ENCODE measurements around the gene PRRC1. TPM values are rescaled to one million over a fixed set of nuclear protein-coding genes. Genes with fewer than 3 reads are reported as not detected.
"Not testable (repeated sequence)": the region's sequence is repeated elsewhere in the genome, so short reads cannot be mapped to it uniquely, and the experiment has no call there.

PRRC1 gene
- polyA plus RNA-seq, 6 donors from 2014 or later: 25.5 to 36.4 (median 30.7) TPM

GRCh38 chr5:127517110-127517479, 345 bp upstream of the PRRC1 start:
- DNase-seq: no peak
- peak in 1 of 2 donors; percentile 11 for ATAC-seq (ENCODE audit: low read depth in 2 of 2)
- Mint-ChIP-seq H3K27me3 (peaks cover 9 to 17% (median 15%) of the 10 kb centered on the region in 3 donors), H3K4me1 (peaks cover 22 to 29% (median 28%) of the 10 kb centered on the region in 3 donors), H3K27ac (peak overlapping the region in 5 of 6 donors; percentile 39 to 91 (median 71)), H3K4me3 (peak overlapping the region; percentile 80 to 94 (median 90)), H3K36me3 (peaks cover 19 to 24% of the 10 kb centered on the region in 2 donors), H3K9me3 (peaks cover 4 to 17% (median 10%) of the 10 kb centered on the region in 7 donors)

DNA sequence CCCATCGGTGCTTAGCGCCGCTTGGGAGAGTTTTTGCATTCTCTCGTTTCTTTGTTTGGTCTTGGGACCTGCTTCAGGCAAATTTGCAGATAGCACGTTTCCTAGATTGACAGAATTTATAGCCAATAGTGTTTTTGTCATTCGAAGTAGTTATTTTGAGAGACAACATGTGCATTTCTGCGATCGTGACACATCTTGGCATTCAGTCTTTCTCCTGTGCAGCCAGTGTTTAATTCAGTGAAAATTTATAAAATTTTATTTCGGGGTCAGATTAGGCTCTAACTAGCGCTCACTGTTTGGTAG, 830 bp downstream of the PRRC1 start:
- H3K27me3 Mint-ChIP-seq: peaks cover 0 to 17% (median 10%) of the 10 kb centered on the region in 3 donors
- H3K4me3 Mint-ChIP-seq: peak overlapping the region; percentile 80 to 96 (median 90)
- peak overlapping the region; percentile 31 to 93 (median 74) for H3K27ac Mint-ChIP-seq
- peaks cover 19 to 24% of the 10 kb centered on the region in 2 donors for H3K36me3 Mint-ChIP-seq
- DNase-seq (peak; percentile 45), ATAC-seq (ENCODE audit: low read depth in 2 of 2) (peak; percentile 10 to 22)
- peaks cover 4 to 17% (median 10%) of the 10 kb centered on the region in 7 donors for H3K9me3 Mint-ChIP-seq
- H3K4me1 Mint-ChIP-seq: peaks cover 26 to 29% (median 28%) of the 10 kb centered on the region in 3 donors

GRCh38 chr5:127519527-127519926, 2.1 kb downstream of the PRRC1 start:
- no peak for DNase-seq
- peak overlapping the region in 4 of 8 donors; percentile 42 to 96 (median 86) for H3K4me3 Mint-ChIP-seq
- H3K27me3 Mint-ChIP-seq: peaks cover 0 to 11% (median 8%) of the 10 kb centered on the region in 3 donors
- no peak for ATAC-seq (ENCODE audit: low read depth in 2 of 2)
- peaks cover 22 to 29% of the 10 kb centered on the region in 2 donors for H3K36me3 Mint-ChIP-seq
- H3K27ac Mint-ChIP-seq: peak overlapping the region in 2 of 6 donors; percentile 12 to 73
- H3K9me3 Mint-ChIP-seq: peaks cover 4 to 17% (median 10%) of the 10 kb centered on the region in 7 donors
- H3K4me1 Mint-ChIP-seq: peaks cover 26 to 31% (median 29%) of the 10 kb centered on the region in 3 donors

DNA sequence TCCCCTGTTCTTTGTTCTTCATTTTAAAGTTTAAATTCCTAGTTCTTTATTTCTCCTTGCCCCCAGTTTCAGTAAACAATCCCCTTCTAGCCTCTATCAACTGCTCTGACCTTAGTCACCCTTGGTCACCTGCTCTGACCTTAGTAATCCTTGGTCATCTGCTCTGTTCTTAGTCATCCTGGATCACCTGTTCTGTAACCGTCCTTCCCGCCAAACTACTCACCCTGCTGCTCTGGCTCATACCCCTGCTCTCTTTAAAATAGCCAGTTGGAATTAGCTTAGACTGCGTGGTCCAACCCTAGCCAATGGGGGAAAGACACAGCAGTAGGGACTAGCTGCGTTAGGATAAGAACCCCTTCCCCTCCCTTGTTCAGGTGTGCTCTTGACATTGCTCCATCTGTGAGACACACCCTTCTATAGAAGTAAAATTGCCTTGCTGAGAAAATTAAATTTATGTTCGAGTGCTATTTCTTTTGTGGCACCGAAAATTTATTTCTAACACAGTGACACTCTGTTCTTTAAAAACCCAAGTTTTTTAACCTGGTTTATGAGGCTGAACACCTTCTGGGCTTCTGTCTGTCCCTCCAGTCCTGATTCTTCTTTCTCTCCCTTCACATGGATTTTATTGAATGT, 3.8 kb downstream of the PRRC1 start:
- H3K4me3 Mint-ChIP-seq: peak overlapping the region in 2 of 8 donors; percentile 32 to 64
- no peak overlapping the region for H3K27ac Mint-ChIP-seq
- ATAC-seq (ENCODE audit: low read depth in 2 of 2) (no peak), DNase-seq (no peak)
- peaks cover 32 to 37% of the 10 kb centered on the region in 2 donors for H3K36me3 Mint-ChIP-seq
- peaks cover 26 to 33% (median 29%) of the 10 kb centered on the region in 3 donors for H3K4me1 Mint-ChIP-seq
- no peaks in the 10 kb centered on the region for H3K27me3 Mint-ChIP-seq
- peaks cover 4 to 17% (median 10%) of the 10 kb centered on the region in 7 donors for H3K9me3 Mint-ChIP-seq

DNA sequence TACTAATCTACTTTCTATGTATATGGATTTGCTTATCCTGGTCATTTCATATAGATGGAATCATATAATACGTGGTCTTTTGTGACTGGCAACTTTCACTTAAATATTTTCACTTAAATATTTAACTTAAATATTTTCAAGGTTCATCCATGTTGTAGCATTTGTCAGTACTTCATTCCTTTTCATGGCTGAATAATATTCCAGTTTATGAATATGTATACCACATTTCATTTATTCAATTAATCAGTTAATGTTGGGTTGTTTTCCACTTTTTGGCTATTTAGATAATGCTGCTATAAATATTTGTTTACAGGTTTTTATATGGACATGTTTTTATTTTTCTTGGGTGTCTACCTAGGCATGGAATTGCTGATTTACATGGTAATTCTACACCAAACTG, 7.7 kb downstream of the PRRC1 start:
- H3K4me1 Mint-ChIP-seq: peaks cover 8 to 18% (median 14%) of the 10 kb centered on the region in 3 donors
- no peak for DNase-seq

DNA sequence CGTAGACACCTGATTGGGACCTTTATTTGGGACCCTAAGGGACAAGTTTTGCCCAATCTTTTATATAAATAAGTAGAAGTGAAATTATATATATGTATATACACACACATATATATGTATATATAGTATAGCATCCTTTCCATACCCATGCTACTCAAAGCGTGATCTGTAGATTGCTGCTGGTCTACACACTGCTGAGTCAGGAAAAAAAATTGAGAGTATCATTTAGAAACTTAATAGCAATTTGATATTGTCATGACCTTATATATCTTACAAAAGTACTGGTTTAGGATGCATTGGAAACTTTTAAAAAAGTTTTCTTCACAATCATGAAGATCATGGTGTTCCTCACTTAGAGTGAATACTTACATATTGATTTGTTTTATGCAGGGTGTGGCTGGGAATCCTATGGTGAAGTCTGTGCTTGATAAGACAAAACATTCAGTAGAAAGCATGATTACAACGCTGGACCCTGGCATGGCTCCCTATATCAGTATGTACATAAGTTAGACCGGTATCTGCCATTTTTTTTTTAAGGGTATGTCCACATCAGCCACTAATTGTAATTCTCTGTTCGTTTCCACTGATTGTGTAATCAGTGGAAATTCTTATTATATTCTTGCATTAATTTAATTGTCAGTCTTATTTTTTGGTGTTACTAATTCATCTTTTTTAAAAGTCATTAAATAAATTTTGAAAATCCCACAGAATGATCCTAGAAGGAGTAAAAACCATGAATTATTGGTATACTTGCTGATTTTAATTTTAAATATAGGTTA, 12.7 kb downstream of the PRRC1 start:
- ATAC-seq (ENCODE audit: low read depth in 2 of 2) (no peak), DNase-seq (no peak)
- H3K36me3 Mint-ChIP-seq: peaks cover 39 to 43% of the 10 kb centered on the region in 2 donors
- H3K9me3 Mint-ChIP-seq: no peaks in the 10 kb centered on the region
- no peak overlapping the region for H3K4me3 Mint-ChIP-seq
- H3K27ac Mint-ChIP-seq: no peak overlapping the region
- H3K4me1 Mint-ChIP-seq: peaks cover 0 to 5% (median 0%) of the 10 kb centered on the region in 3 donors
- H3K27me3 Mint-ChIP-seq: no peaks in the 10 kb centered on the region

More for the DNA sequence above, 7.7 kb downstream of the PRRC1 start:
- Mint-ChIP-seq H3K36me3 (peaks cover 47% of the 10 kb centered on the region in 2 donors), H3K27me3 (no peaks in the 10 kb centered on the region), H3K9me3 (peaks cover 4 to 17% (median 10%) of the 10 kb centered on the region in 7 donors), H3K4me3 (no peak overlapping the region), H3K27ac (no peak overlapping the region)
- ATAC-seq (ENCODE audit: low read depth in 2 of 2): no peak

DNA sequence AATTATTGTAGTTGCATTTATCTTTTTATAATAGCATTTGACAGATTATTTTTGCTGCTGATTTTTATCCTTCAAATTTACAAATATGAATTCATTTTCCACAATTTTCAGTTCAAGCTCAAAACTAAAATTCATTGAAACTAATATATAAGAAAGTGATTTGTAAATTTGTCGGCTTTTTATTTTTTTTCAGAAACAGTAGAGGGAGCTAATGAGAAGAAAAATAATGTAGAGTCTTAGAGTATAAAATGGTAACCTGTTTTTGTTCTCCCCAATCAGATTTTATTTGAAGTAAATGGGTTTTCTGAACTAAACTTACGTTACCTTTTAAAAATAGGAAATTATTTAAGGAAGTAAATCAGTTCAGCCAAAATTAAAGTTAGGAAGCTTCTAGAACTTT, 19.2 kb downstream of the PRRC1 start:
- Mint-ChIP-seq H3K27me3 (no peaks in the 10 kb centered on the region), H3K9me3 (peaks cover 0 to 4% (median 2%) of the 10 kb centered on the region in 7 donors), H3K4me3 (no peak overlapping the region), H3K36me3 (peaks cover 43 to 45% of the 10 kb centered on the region in 2 donors), H3K27ac (peak overlapping the region in 1 of 6 donors; percentile 85), H3K4me1 (peaks cover 0 to 6% (median 2%) of the 10 kb centered on the region in 3 donors)
- ATAC-seq (ENCODE audit: low read depth in 2 of 2) (no peak), DNase-seq (no peak)

GRCh38 chr5:127540553-127540952, 23.1 kb downstream of the PRRC1 start:
- peaks cover 29 to 32% of the 10 kb centered on the region in 2 donors for H3K36me3 Mint-ChIP-seq
- DNase-seq; H3K4me3 Mint-ChIP-seq; H3K9me3 Mint-ChIP-seq; ATAC-seq (ENCODE audit: low read depth in 2 of 2); H3K4me1 Mint-ChIP-seq; H3K27me3 Mint-ChIP-seq; H3K27ac Mint-ChIP-seq: not testable (repeated sequence)

DNA sequence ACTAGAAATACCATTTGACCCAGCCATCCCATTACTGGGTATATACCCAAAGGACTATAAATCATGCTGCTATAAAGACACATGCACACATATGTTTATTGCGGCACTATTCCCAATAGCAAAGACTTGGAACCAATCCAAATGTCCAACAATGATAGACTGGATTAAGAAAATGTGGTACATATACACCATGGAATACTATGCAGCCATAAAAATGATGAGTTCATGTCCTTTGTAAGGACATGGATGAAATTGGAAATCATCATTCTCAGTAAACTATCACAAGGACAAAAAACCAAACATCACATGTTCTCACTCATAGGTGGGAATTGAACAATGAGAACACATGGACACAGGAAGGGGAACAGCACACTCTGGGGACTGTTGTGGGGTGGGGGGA, 27.8 kb downstream of the PRRC1 start:
- not testable (repeated sequence) for H3K27me3 Mint-ChIP-seq; H3K9me3 Mint-ChIP-seq; H3K4me1 Mint-ChIP-seq; DNase-seq; H3K4me3 Mint-ChIP-seq; H3K27ac Mint-ChIP-seq; ATAC-seq (ENCODE audit: low read depth in 2 of 2)
- peaks cover 25 to 27% of the 10 kb centered on the region in 2 donors for H3K36me3 Mint-ChIP-seq

- DNase-seq: no peak
- no peak overlapping the region for H3K4me3 Mint-ChIP-seq
- no peak overlapping the region for H3K27ac Mint-ChIP-seq
- peaks cover 0 to 10% (median 5%) of the 10 kb centered on the region in 3 donors for H3K4me1 Mint-ChIP-seq
- ATAC-seq (ENCODE audit: low read depth in 2 of 2): no peak
- no peaks in the 10 kb centered on the region for H3K27me3 Mint-ChIP-seq
- peaks cover 0 to 1% (median 0%) of the 10 kb centered on the region in 7 donors for H3K9me3 Mint-ChIP-seq
- H3K36me3 Mint-ChIP-seq: peaks cover 20 to 26% of the 10 kb centered on the region in 2 donors
These were observed 32.1 kb downstream of the PRRC1 start for GRCh38 chr5:127549551-127549950.

DNA sequence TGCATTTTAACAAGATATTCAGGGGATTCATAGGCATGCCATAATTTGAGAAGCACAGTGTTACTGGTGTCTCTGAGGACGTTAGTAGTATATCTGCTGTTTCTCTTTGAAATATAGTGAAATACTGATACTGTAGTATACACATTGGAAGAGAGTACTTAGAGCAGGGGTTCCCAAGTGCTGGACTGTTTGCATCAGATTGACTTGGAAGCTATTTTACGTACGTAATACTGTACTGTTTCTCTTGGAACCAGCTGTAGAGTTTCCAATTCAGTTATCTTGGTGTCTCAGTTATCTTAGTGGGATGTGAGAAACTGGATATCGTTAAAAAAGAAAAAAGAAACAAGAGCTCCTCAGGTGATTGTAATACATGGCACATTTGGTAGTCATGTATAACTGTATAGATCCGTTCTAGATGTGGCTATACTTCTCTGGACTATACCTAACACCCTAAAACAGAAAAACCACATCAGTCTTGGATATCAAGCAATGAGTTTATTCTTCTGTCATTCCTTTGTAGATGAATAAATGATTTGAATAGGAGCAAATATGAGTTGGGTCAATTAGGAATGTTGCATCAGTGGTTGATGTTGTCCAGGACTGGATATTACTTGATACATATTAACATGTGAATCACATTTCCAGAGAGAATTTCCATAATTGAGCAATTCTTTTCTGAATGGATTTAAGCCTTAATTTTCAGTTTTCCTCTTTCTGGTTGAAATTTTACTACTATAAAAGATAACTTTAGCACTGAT, 33.4 kb downstream of the PRRC1 start:
- no peak overlapping the region for H3K4me3 Mint-ChIP-seq

DNA sequence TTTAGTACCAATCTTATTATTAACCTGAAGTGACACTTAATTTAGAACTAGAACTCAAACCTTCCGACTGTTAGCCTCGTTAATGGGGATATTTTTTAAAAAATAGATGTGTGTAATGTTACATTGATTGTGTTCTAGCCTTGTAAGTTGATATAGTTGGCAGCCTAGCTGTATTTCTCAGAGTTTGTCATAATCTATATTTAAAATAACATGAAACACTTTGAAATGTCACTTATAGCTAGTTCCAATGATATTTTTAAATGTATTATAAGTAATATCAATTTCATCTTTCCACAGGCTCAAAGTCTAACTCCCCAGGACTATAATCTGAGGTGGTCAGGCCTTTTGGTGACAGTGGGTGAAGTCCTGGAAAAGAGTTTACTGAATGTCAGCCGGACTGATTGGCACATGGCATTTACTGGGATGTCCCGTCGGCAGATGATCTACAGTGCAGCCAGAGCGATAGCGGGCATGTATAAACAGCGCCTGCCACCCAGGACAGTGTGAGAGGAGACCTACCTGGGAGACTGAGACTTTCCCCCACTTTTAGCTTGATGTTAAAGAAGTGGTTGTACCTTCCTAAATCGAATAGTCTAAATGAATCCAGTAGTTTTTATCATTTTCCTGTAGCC, 34.1 kb downstream of the PRRC1 start:
- peaks cover 10 to 17% of the 10 kb centered on the region in 2 donors for H3K36me3 Mint-ChIP-seq
- DNase-seq (no peak), ATAC-seq (ENCODE audit: low read depth in 2 of 2) (no peak)
- no peaks in the 10 kb centered on the region for H3K9me3 Mint-ChIP-seq
- no peak overlapping the region for H3K4me3 Mint-ChIP-seq
- H3K4me1 Mint-ChIP-seq: no peaks in the 10 kb centered on the region
- no peaks in the 10 kb centered on the region for H3K27me3 Mint-ChIP-seq
- no peak overlapping the region for H3K27ac Mint-ChIP-seq

More for the DNA sequence above, 33.4 kb downstream of the PRRC1 start:
- H3K36me3 Mint-ChIP-seq: peaks cover 15 to 23% of the 10 kb centered on the region in 2 donors
- no peaks in the 10 kb centered on the region for H3K9me3 Mint-ChIP-seq
- peak overlapping the region in 2 of 6 donors; percentile 33 for H3K27ac Mint-ChIP-seq
- H3K27me3 Mint-ChIP-seq: no peaks in the 10 kb centered on the region
- DNase-seq: no peak
- peaks cover 0 to 7% (median 3%) of the 10 kb centered on the region in 3 donors for H3K4me1 Mint-ChIP-seq
- no peak for ATAC-seq (ENCODE audit: low read depth in 2 of 2)

DNA sequence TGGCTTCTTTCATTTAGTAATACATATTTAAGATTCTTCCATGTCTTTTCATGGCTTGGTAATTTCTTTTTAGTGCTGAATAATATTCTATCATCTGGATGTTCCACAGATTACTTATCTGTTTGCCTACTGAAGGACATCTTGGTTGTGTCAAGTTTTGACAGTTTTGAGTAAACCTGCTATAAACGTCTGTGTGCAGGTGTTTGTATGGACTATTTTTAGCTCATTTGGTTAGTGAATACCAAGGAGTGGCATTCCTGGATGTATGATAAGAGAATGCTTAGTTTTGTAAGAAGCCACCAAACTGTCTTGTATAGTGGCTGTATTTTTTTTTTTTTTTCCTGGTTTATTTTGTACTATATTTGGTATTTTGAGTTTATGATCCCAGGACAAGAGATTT, 38.4 kb downstream of the PRRC1 start:
- H3K9me3 Mint-ChIP-seq: no peaks in the 10 kb centered on the region
- no peaks in the 10 kb centered on the region for H3K4me1 Mint-ChIP-seq
- H3K27ac Mint-ChIP-seq: peak overlapping the region in 2 of 6 donors; percentile 25 to 66
- ATAC-seq (ENCODE audit: low read depth in 2 of 2) (no peak), DNase-seq (no peak)
- H3K4me3 Mint-ChIP-seq: no peak overlapping the region
- no peaks in the 10 kb centered on the region for H3K27me3 Mint-ChIP-seq
- H3K36me3 Mint-ChIP-seq: peaks cover 0 to 6% of the 10 kb centered on the region in 2 donors

Data from naive B cell (primary cell).